NCI-H2196 (cell line): Measurements from ENCODE around the gene ADAM17.
"Not testable (repeated sequence)": the region's sequence is repeated elsewhere in the genome, so short reads cannot be mapped to it uniquely, and the experiment has no call there.

Experiments
- DNase-seq: peaks from one replicate; lab custom pipeline; 2025; ENCODE audit not compliant: unreplicated experiment; lab: John Stamatoyannopoulos, UW

ADAM17 gene

GRCh38 chr2:9570182-9571060, 14.8 kb upstream of the ADAM17 start:
- DNase-seq, result no peak

GRCh38 chr2:9565436-9566153, 10.0 kb upstream of the ADAM17 start:
- peak; percentile 57 for DNase-seq

GRCh38 chr2:9560628-9561027, 5.0 kb upstream of the ADAM17 start:
- no peak for DNase-seq

GRCh38 chr2:9558948-9559381, 3.3 kb upstream of the ADAM17 start:
- DNase-seq, result no peak

GRCh38 chr2:9556121-9556743, 602 bp upstream of the ADAM17 start:
- DNase-seq, result no peak

DNA sequence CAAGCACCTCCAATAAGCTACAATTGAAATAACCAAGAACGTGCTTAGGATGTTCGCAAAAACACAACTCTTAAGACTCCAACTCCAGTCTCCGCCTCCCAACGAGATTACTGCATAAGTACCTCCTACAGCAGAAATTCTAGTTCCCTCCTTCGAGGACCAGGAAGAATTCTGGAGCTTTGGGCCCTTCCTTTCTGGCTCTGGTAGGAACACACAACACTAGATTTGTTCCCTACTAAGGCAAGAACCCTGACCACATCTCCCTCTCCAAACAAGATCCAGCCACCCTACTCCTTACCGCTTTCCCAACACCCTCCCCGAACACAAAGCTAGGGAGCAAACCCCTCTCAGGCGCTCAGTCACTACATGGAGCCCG, 721 bp downstream of the ADAM17 start:
- DNase-seq, result no peak

- DNase-seq, result no peak
Measured at GRCh38 chr2:9552219-9553178, 3.1 kb downstream of the ADAM17 start.

- DNase-seq, result not testable (repeated sequence)
Measured at GRCh38 chr2:9550859-9551391, 4.7 kb downstream of the ADAM17 start.

- no peak for DNase-seq
Measured at GRCh38 chr2:9549420-9549819, 6.2 kb downstream of the ADAM17 start.

DNA sequence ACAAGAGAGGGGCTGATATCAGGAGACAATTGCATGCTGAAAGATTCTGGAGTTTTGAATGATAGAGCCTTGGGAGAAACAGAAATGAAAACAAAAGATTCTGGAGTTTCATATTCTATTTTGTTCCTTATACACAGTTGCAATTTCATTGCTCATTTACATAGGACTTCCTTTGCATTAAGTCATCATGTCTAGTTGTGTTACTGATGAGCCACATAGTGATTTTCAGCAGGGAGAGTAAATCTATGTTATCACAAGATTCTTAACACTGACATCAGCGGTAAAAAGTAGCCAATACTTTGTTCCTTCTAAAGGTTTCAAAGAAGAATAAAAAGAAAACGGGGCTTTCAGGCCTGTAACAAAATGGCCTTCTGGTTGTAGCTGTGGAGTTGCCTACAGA, 7.1 kb downstream of the ADAM17 start:
- no peak for DNase-seq

GRCh38 chr2:9547262-9547991, 8.2 kb downstream of the ADAM17 start:
- DNase-seq, result no peak

DNA sequence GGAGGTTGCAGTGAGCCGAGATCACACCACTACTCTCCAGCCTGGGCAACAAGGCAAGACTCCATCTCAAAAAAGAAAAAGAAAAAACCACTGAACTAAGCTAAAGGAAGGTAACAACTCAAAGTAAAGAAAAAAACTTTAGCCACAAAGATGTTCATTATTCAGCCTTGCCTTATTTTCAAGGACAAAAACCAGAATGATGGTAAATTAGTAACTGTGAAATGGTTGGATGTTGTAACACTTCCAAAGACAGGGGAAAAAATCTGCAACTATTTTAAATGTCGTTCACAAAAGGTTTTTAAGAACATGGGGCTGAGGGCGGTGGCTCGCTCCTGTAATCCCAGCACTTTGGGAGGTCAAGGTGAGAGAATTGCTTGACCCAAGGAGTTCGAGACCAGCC, 10.1 kb downstream of the ADAM17 start:
- DNase-seq, result no peak

GRCh38 chr2:9543557-9543956, 12.1 kb downstream of the ADAM17 start:
- no peak for DNase-seq

DNA sequence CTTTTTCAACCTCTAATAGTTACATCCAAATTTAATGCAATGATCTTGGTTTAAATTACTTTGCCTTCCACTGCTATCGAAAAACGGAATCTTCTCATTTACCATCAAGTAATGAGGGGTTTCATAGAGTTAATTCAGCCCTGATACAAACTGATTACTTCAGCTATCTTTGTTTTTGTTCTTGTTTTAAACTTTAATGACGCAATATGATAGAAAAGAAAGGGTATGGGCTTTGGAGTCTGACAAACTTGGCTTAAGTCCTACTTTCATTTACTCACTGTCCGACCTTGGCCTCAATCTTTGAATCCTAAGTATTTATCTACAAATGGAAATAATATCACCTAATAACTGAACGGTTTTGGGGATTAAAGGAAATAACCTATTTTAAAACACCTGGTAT, 16.1 kb downstream of the ADAM17 start:
- no peak for DNase-seq

DNA sequence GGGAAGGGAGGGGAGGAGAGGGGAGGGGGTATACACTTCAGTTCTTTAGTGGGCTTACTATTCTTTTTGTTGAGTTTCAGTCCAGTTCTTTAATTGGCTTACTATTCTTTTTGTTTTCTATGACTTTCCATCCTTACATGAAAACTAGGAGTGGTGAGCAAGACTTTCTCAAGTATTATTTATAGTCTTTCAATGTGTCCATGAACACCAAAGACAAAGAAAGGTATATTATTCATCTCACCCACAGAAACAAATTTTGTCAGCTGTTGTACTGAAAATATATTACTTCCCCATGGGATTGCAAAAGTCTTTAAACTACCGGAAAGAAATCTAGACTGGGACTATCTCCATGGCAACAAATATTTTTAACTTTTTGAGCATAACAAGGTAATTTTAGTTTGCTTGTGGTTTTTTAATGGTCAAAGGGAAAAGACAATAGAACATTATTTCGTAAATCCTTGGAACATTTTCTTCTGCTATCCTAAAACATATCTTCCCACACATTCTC, 17.6 kb downstream of the ADAM17 start:
- DNase-seq, result no peak

DNA sequence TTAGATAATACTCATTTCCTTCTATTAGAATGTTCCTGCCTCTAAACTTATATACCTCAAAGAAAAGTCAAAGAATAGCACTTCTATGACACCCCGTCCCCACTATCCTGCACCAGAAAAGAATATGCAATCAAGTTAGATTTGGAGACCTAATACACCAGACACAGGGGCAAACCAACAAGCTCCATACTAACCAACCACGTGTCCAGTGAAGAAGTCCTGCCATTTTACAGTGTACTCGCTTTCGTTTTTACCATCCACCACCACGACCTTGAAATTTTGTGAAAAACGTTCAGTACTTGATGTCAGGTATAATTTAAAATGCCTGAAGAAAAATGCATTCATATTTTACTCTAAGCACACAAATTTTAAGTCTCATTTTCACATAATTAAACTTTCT, 19.1 kb downstream of the ADAM17 start:
- DNase-seq, result no peak

DNA sequence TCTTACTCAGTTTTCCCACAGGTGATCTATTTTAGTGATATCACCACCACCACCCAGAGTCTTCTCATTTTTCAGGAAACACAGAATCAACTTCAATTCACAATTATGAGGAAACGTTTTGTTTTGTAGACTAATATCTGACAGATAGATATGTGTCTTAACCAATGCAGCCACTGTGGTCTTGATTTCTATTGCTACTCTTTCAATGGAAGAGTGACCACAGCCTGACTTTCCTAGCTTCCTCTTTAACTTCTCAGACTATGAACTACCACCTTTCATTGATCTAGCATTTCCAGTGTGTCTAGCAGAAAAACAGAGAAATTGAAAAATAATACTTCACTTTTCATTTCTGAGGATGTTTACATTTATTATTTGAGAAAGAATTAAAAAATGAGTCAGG, 20.5 kb downstream of the ADAM17 start:
- no peak for DNase-seq

- DNase-seq, result no peak
Measured at GRCh38 chr2:9533663-9534062, 22.0 kb downstream of the ADAM17 start.

DNA sequence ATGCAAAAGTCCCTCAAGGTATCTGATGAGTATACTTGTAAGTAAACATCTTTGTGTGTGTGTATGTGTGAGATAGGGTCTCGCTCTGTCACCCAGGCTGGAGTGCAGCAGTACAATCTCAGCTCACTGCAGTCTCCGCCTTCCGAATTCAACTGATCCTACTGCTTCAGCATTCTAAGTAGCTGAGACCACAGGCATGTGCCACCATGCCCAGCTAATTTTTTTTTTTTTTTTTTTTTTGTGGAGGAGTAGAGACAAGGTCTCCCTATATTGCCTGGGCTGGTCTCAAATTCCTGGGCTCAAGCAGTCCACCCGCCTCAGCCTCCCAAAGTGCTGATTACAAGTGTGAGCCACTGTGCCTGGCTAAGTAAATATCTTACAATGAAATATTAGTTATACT, 23.2 kb downstream of the ADAM17 start:
- no peak for DNase-seq
